Measurements from ENCODE around the gene CATSPERB.

CATSPERB gene

DNA sequence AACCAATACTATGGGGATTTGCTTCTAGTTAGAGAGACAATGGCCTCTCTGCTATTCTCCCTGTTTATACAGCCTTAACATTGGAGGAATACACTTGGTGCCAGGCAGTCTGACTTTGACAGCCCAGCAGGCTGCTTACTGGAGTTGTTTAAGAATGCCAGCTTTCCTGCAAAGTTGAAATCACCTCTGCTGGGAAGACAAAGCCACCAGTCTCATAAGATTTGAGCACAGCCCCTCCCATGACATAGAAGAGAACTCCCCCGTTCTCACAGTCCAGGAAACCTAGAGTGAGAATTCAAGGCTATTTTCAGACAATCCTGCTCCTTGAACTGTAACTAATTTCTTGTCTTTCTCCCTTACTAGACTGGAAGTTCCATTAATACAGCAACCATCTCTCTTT is 21.1 kb upstream of the CATSPERB start:
- TF ChIP-seq, protein P1, sequence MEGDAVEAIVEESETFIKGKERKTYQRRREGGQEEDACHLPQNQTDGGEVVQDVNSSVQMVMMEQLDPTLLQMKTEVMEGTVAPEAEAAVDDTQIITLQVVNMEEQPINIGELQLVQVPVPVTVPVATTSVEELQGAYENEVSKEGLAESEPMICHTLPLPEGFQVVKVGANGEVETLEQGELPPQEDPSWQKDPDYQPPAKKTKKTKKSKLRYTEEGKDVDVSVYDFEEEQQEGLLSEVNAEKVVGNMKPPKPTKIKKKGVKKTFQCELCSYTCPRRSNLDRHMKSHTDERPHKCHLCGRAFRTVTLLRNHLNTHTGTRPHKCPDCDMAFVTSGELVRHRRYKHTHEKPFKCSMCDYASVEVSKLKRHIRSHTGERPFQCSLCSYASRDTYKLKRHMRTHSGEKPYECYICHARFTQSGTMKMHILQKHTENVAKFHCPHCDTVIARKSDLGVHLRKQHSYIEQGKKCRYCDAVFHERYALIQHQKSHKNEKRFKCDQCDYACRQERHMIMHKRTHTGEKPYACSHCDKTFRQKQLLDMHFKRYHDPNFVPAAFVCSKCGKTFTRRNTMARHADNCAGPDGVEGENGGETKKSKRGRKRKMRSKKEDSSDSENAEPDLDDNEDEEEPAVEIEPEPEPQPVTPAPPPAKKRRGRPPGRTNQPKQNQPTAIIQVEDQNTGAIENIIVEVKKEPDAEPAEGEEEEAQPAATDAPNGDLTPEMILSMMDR (IDR thresholded peaks at IDR 0.05): no peak
- H3K27ac ChIP-seq: no peak overlapping the region
- H3K9me3 ChIP-seq: no peaks in the 10 kb centered on the region
- no peaks in the 10 kb centered on the region for H3K36me3 ChIP-seq
- H3K27me3 ChIP-seq: no peaks in the 10 kb centered on the region
- H3K4me3 ChIP-seq (ENCODE audit: low read depth in 1 of 2, low read length in 1 of 2): no peak overlapping the region
- no peaks in the 10 kb centered on the region for H3K4me1 ChIP-seq (ENCODE audit: control insufficient read depth in 1 of 2, insufficient read depth in 1 of 2, low read depth in 1 of 2, low read length in 1 of 2)

DNA sequence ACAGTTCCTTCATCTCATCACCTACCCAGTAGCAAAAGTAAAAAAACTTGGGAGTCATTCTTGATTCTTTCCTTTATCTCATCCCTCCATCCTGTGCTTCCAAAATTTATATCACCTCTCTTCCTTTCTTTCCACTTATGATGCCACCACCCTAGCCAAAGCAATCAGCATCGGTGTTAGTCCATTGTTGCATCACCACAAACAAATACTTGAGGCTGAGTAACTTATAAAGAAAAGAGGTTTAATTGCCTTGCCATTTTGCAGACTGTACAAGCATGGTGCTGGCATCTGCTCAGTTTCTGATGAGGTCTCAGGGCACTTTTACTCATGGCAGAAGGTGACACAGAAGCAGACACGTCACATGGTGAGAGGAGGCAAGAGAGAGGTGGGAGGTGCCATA is 19.8 kb upstream of the CATSPERB start:
- Histone ChIP-seq H3K4me3 (ENCODE audit: low read depth in 1 of 2, low read length in 1 of 2) (no peak overlapping the region), H3K4me1 (ENCODE audit: control insufficient read depth in 1 of 2, insufficient read depth in 1 of 2, low read depth in 1 of 2, low read length in 1 of 2) (no peaks in the 10 kb centered on the region), H3K27ac (no peak overlapping the region), H3K27me3 (no peaks in the 10 kb centered on the region), H3K36me3 (no peaks in the 10 kb centered on the region), H3K9me3 (no peaks in the 10 kb centered on the region)
- TF ChIP-seq, protein P1 (IDR thresholded peaks at IDR 0.05): no peak

DNA sequence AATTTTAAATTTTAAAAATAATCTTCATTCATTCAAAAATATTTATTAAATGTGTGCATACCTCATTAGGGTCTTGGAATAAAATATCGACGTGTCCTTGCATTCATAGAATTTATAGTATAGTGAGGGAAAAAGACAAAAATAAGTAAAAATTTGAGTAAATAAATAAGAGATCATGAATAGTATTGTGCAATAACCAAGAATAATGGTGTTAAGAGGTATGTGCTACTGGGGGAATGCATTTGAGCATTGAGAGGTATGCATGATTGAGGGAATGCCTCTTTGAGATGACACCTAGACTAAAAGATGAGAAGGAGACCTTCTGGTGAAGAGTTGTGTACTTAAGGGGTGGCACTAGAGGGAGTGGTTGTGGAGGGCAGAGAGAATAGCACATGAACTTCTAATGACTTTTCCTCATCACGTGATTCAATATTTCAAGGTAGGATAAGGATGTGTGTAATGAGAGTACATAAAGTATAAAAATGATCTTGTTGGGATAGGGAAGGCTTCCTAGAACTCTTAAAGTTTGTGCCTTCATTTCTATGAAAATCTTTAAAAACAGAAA is 18.8 kb upstream of the CATSPERB start:
- Histone ChIP-seq H3K4me3 (ENCODE audit: low read depth in 1 of 2, low read length in 1 of 2) (no peak overlapping the region), H3K27ac (no peak overlapping the region), H3K27me3 (no peaks in the 10 kb centered on the region), H3K9me3 (no peaks in the 10 kb centered on the region), H3K4me1 (ENCODE audit: control insufficient read depth in 1 of 2, insufficient read depth in 1 of 2, low read depth in 1 of 2, low read length in 1 of 2) (no peaks in the 10 kb centered on the region), H3K36me3 (no peaks in the 10 kb centered on the region)
- TF ChIP-seq, protein P1 (IDR thresholded peaks at IDR 0.05): no peak

DNA sequence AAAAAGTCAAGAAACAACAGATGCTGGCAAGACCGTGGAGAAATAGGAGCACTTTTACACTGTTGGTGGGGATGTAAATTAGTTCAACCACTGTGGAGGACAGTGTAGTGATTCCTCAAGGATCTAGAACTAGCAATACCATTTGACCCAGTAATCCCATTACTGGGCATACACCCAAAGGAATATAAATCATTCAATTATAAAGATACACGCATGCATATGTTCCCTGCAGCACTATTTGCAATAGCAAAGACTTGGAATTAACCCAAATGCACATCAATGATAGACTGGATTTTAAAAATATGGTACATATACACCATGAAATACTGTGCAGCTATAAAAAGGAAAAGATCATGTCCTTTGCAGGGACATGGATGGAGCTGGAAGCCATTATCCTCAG is 18.0 kb upstream of the CATSPERB start:
- H3K9me3 ChIP-seq: no peaks in the 10 kb centered on the region
- H3K4me1 ChIP-seq (ENCODE audit: control insufficient read depth in 1 of 2, insufficient read depth in 1 of 2, low read depth in 1 of 2, low read length in 1 of 2): no peaks in the 10 kb centered on the region
- H3K36me3 ChIP-seq: no peaks in the 10 kb centered on the region
- H3K27me3 ChIP-seq: no peaks in the 10 kb centered on the region
- no peak overlapping the region for H3K4me3 ChIP-seq (ENCODE audit: low read depth in 1 of 2, low read length in 1 of 2)
- H3K27ac ChIP-seq: no peak overlapping the region
- TF ChIP-seq, protein P1 (IDR thresholded peaks at IDR 0.05): no peak

DNA sequence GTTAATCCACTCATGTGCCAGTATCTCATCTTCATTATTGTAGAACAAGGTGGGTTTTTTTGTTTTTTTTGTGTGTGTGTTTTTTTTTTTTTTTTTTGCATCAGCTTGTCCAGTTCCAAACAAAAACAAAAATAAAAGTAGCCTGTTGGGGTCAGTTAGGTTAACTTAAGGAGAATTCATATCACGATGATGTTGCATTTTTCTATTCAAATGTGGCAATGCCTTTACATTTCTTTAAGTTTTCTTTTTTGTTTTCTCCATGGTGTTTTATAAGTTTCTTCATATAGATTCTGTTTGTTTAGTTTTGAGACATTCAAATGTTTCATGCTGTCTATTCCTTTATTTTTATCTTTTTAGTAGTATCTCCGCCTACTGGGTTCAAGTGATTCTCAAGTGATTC is 16.2 kb upstream of the CATSPERB start:
- Histone ChIP-seq H3K4me1 (ENCODE audit: control insufficient read depth in 1 of 2, insufficient read depth in 1 of 2, low read depth in 1 of 2, low read length in 1 of 2) (no peaks in the 10 kb centered on the region), H3K27ac (no peak overlapping the region), H3K4me3 (ENCODE audit: low read depth in 1 of 2, low read length in 1 of 2) (no peak overlapping the region), H3K27me3 (no peaks in the 10 kb centered on the region), H3K9me3 (no peaks in the 10 kb centered on the region), H3K36me3 (no peaks in the 10 kb centered on the region)
- TF ChIP-seq, protein P1 (IDR thresholded peaks at IDR 0.05): no peak

DNA sequence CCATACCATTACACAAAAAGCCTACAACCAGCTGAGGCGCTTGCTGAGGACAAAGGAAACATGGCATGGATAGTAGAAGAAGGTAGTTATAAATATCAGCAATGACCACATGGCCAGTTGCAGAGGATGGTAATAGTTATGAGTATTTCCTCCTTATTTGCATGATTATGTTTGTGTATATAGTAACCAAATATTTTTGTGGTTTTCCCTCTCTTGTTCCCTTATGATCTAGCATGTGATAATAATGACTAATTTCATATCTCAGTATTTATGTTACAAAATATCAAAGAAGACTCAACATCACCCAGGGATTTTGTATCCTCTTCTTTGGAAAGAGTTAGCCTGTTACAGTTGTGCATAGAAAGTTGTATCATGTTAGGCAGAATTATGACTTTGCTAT is 13.5 kb upstream of the CATSPERB start:
- no peaks in the 10 kb centered on the region for H3K27me3 ChIP-seq
- no peaks in the 10 kb centered on the region for H3K4me1 ChIP-seq (ENCODE audit: control insufficient read depth in 1 of 2, insufficient read depth in 1 of 2, low read depth in 1 of 2, low read length in 1 of 2)
- H3K27ac ChIP-seq: no peak overlapping the region
- H3K9me3 ChIP-seq: no peaks in the 10 kb centered on the region
- no peak overlapping the region for H3K4me3 ChIP-seq (ENCODE audit: low read depth in 1 of 2, low read length in 1 of 2)
- TF ChIP-seq, protein P1 (IDR thresholded peaks at IDR 0.05): no peak
- H3K36me3 ChIP-seq: no peaks in the 10 kb centered on the region

Measured in neutrophil (primary cell).